Measurements from ENCODE around the gene CSF3.

GRCh38 chr17:39981766-39982375, 33.4 kb upstream of the CSF3 start:
- TF ChIP-seq SUZ12 (IDR thresholded peaks at IDR 0.05; ENCODE audit: extremely low read depth, insufficient read depth, insufficient read length), result no peak
- no peak for TF ChIP-seq ZNF274 (IDR thresholded peaks at IDR 0.05; ENCODE audit: low read depth, low read length)
- no peak for TF ChIP-seq YY1 (IDR thresholded peaks at IDR 0.05; ENCODE audit: insufficient read depth, insufficient read length)

Measured in NT2/D1 (cell line).